ENCODE results near the gene AKR7A2. TPM values are rescaled to one million over a fixed set of nuclear protein-coding genes. Genes with fewer than 3 reads are reported as not detected.
"Not testable (repeated sequence)": the region's sequence is repeated elsewhere in the genome, so short reads cannot be mapped to it uniquely, and the experiment has no call there.

The AKR7A2 gene
- polyA plus RNA-seq, 2 donors: 9.4 to 52.6 TPM

- H3K36me3 ChIP-seq (ENCODE audit: control insufficient read depth in 2 of 2, insufficient read depth in 2 of 2, low read length in 1 of 2): peaks cover 3 to 13% of the 10 kb centered on the region in 2 donors
- peaks cover 0 to under 1% of the 10 kb centered on the region in 2 donors for H3K9me3 ChIP-seq (ENCODE audit: control insufficient read depth in 2 of 2, insufficient read depth in 1 of 2, low read depth in 1 of 2, low read length in 1 of 2)
- no peaks in the 10 kb centered on the region for H3K27me3 ChIP-seq (ENCODE audit: control insufficient read depth in 1 of 2, insufficient read depth in 2 of 2, low read length in 2 of 2)
- H3K4me1 ChIP-seq (ENCODE audit: control insufficient read depth in 2 of 2, insufficient read depth in 2 of 2, low read length in 1 of 2): peaks cover 4 to 28% of the 10 kb centered on the region in 2 donors
- 38 to 46% methylated on average over 13 of the region's 13 CpGs for WGBS, 2 donors
- peak overlapping the region; percentile 79 to 92 for H3K4me3 ChIP-seq (ENCODE audit: low read depth in 1 of 2, low read length in 2 of 2)
- peak overlapping the region in 1 of 2 donors; percentile 71 for H3K27ac ChIP-seq (ENCODE audit: low read depth in 2 of 2, low read length in 1 of 2)
These were observed 1.0 kb downstream of the AKR7A2 start for GRCh38 chr1:19310720-19311502.

GRCh38 chr1:19310061-19310460 is 1.9 kb downstream of the AKR7A2 start:
- no peak overlapping the region for H3K27ac ChIP-seq (ENCODE audit: low read depth in 2 of 2, low read length in 1 of 2)
- H3K27me3 ChIP-seq (ENCODE audit: control insufficient read depth in 1 of 2, insufficient read depth in 2 of 2, low read length in 2 of 2): no peaks in the 10 kb centered on the region
- H3K9me3 ChIP-seq (ENCODE audit: control insufficient read depth in 2 of 2, insufficient read depth in 1 of 2, low read depth in 1 of 2, low read length in 1 of 2): peaks cover 0 to 2% of the 10 kb centered on the region in 2 donors
- H3K36me3 ChIP-seq (ENCODE audit: control insufficient read depth in 2 of 2, insufficient read depth in 2 of 2, low read length in 1 of 2): peaks cover 3 to 11% of the 10 kb centered on the region in 2 donors
- WGBS, 2 donors: 74 to 87% methylated on average over 7 of the region's 7 CpGs
- peaks cover 4 to 24% of the 10 kb centered on the region in 2 donors for H3K4me1 ChIP-seq (ENCODE audit: control insufficient read depth in 2 of 2, insufficient read depth in 2 of 2, low read length in 1 of 2)
- no peak overlapping the region for H3K4me3 ChIP-seq (ENCODE audit: low read depth in 1 of 2, low read length in 2 of 2)

GRCh38 chr1:19309123-19309813 is 2.7 kb downstream of the AKR7A2 start:
- Histone ChIP-seq H3K4me3 (ENCODE audit: low read depth in 1 of 2, low read length in 2 of 2) (no peak overlapping the region), H3K27me3 (ENCODE audit: control insufficient read depth in 1 of 2, insufficient read depth in 2 of 2, low read length in 2 of 2) (no peaks in the 10 kb centered on the region), H3K27ac (ENCODE audit: low read depth in 2 of 2, low read length in 1 of 2) (peak overlapping the region in 1 of 2 donors; percentile 29), H3K4me1 (ENCODE audit: control insufficient read depth in 2 of 2, insufficient read depth in 2 of 2, low read length in 1 of 2) (peaks cover 4 to 23% of the 10 kb centered on the region in 2 donors), H3K9me3 (ENCODE audit: control insufficient read depth in 2 of 2, insufficient read depth in 1 of 2, low read depth in 1 of 2, low read length in 1 of 2) (peaks cover 0 to 2% of the 10 kb centered on the region in 2 donors), H3K36me3 (ENCODE audit: control insufficient read depth in 2 of 2, insufficient read depth in 2 of 2, low read length in 1 of 2) (peaks cover 3 to 15% of the 10 kb centered on the region in 2 donors)
- WGBS, 2 donors: 79 to 83% methylated on average over 6 of the region's 6 CpGs

GRCh38 chr1:19308509-19308907 is 3.4 kb downstream of the AKR7A2 start:
- Histone ChIP-seq H3K4me1 (ENCODE audit: control insufficient read depth in 2 of 2, insufficient read depth in 2 of 2, low read length in 1 of 2) (peaks cover 3 to 16% of the 10 kb centered on the region in 2 donors), H3K36me3 (ENCODE audit: control insufficient read depth in 2 of 2, insufficient read depth in 2 of 2, low read length in 1 of 2) (peaks cover 6 to 15% of the 10 kb centered on the region in 2 donors), H3K27me3 (ENCODE audit: control insufficient read depth in 1 of 2, insufficient read depth in 2 of 2, low read length in 2 of 2) (no peaks in the 10 kb centered on the region), H3K4me3 (ENCODE audit: low read depth in 1 of 2, low read length in 2 of 2) (no peak overlapping the region), H3K9me3 (ENCODE audit: control insufficient read depth in 2 of 2, insufficient read depth in 1 of 2, low read depth in 1 of 2, low read length in 1 of 2) (peaks cover 0 to 2% of the 10 kb centered on the region in 2 donors), H3K27ac (ENCODE audit: low read depth in 2 of 2, low read length in 1 of 2) (no peak overlapping the region)
- 97 to 98% methylated on average over 3 of the region's 3 CpGs for WGBS, 2 donors

DNA sequence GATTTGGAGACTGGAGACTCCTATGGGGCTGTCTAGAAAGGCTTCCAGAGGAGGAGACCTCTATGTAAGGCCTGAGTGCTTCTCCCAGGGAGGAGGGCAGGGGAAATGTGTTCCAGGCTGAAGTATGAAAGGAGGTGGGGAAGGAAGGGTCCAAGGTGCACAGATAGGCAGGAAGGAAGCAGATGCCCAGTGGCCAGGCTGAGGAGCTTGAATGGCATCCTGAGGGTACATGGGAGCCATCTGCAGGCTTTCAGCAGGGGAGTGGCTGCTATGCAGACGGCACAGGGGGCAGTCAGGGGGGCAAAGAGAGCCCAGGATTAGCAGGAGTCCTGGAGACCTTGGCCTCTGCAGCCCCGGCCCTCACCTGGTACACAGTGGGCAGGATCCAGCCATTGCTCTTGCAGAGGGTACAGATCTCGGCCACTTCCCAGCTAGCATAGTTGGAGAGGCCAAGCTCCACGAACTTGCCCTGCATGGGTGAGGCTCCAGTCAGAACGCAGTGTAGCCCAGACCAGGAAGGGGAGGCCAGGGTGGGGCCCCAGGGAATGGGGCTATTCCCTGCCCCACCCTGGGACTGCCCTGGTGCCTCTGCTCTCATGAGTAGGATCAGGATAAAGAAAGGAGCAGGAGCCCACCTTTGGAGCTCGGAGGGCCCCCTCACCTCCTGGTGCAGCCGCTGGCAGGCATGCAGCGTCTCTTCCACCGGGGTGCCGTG is 4.0 kb downstream of the AKR7A2 start:
- WGBS, 2 donors: 89 to 94% methylated on average over 10 of the region's 10 CpGs
- Histone ChIP-seq H3K27ac (ENCODE audit: low read depth in 2 of 2, low read length in 1 of 2) (no peak overlapping the region), H3K36me3 (ENCODE audit: control insufficient read depth in 2 of 2, insufficient read depth in 2 of 2, low read length in 1 of 2) (peaks cover 6 to 15% of the 10 kb centered on the region in 2 donors), H3K27me3 (ENCODE audit: control insufficient read depth in 1 of 2, insufficient read depth in 2 of 2, low read length in 2 of 2) (no peaks in the 10 kb centered on the region), H3K4me3 (ENCODE audit: low read depth in 1 of 2, low read length in 2 of 2) (no peak overlapping the region), H3K9me3 (ENCODE audit: control insufficient read depth in 2 of 2, insufficient read depth in 1 of 2, low read depth in 1 of 2, low read length in 1 of 2) (peaks cover 0 to 2% of the 10 kb centered on the region in 2 donors), H3K4me1 (ENCODE audit: control insufficient read depth in 2 of 2, insufficient read depth in 2 of 2, low read length in 1 of 2) (peaks cover 0 to 10% of the 10 kb centered on the region in 2 donors)

GRCh38 chr1:19306941-19307340 is 5.0 kb downstream of the AKR7A2 start:
- peaks cover 0 to 2% of the 10 kb centered on the region in 2 donors for H3K9me3 ChIP-seq (ENCODE audit: control insufficient read depth in 2 of 2, insufficient read depth in 1 of 2, low read depth in 1 of 2, low read length in 1 of 2)
- H3K4me3 ChIP-seq (ENCODE audit: low read depth in 1 of 2, low read length in 2 of 2): no peak overlapping the region
- no peak overlapping the region for H3K27ac ChIP-seq (ENCODE audit: low read depth in 2 of 2, low read length in 1 of 2)
- peaks cover 0 to 6% of the 10 kb centered on the region in 2 donors for H3K4me1 ChIP-seq (ENCODE audit: control insufficient read depth in 2 of 2, insufficient read depth in 2 of 2, low read length in 1 of 2)
- H3K27me3 ChIP-seq (ENCODE audit: control insufficient read depth in 1 of 2, insufficient read depth in 2 of 2, low read length in 2 of 2): no peaks in the 10 kb centered on the region
- 90 to 93% methylated on average over 6 of the region's 6 CpGs for WGBS, 2 donors
- H3K36me3 ChIP-seq (ENCODE audit: control insufficient read depth in 2 of 2, insufficient read depth in 2 of 2, low read length in 1 of 2): peaks cover 6 to 15% of the 10 kb centered on the region in 2 donors

- H3K36me3 ChIP-seq (ENCODE audit: control insufficient read depth in 2 of 2, insufficient read depth in 2 of 2, low read length in 1 of 2): peaks cover 6 to 15% of the 10 kb centered on the region in 2 donors
- peaks cover 0 to 2% of the 10 kb centered on the region in 2 donors for H3K9me3 ChIP-seq (ENCODE audit: control insufficient read depth in 2 of 2, insufficient read depth in 1 of 2, low read depth in 1 of 2, low read length in 1 of 2)
- no peak overlapping the region for H3K4me3 ChIP-seq (ENCODE audit: low read depth in 1 of 2, low read length in 2 of 2)
- no peaks in the 10 kb centered on the region for H3K27me3 ChIP-seq (ENCODE audit: control insufficient read depth in 1 of 2, insufficient read depth in 2 of 2, low read length in 2 of 2)
- WGBS, 2 donors: 87 to 96% methylated on average over 11 of the region's 11 CpGs
- H3K27ac ChIP-seq (ENCODE audit: low read depth in 2 of 2, low read length in 1 of 2): no peak overlapping the region
- peaks cover 0 to 6% of the 10 kb centered on the region in 2 donors for H3K4me1 ChIP-seq (ENCODE audit: control insufficient read depth in 2 of 2, insufficient read depth in 2 of 2, low read length in 1 of 2)
These were observed 6.1 kb downstream of the AKR7A2 start for GRCh38 chr1:19305880-19306279.

DNA sequence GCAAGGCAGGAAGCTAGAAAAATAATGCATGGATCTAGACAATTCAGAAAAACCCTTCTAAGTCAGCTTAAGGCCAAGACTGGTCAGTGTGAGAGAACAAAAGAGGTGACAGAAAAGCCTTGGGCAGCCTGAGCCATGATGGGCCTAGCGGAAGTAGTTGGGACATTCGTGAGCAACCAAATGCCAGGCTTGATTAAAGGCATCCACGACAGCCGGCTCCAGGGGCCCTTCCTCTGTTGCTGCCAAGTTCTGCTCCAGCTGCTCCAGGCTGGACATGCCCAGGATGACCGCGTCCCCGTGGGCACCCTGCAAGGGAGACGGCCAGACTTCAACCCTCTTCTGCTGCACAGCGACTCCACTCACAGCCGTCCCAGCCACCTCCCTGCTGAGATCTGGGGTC is 7.9 kb downstream of the AKR7A2 start:
- WGBS, 2 donors: 92 to 96% methylated on average over 9 to 10 of the region's 10 CpGs
- not testable (repeated sequence) for H3K4me1 ChIP-seq (ENCODE audit: control insufficient read depth in 2 of 2, insufficient read depth in 2 of 2, low read length in 1 of 2); H3K27ac ChIP-seq (ENCODE audit: low read depth in 2 of 2, low read length in 1 of 2); H3K27me3 ChIP-seq (ENCODE audit: control insufficient read depth in 1 of 2, insufficient read depth in 2 of 2, low read length in 2 of 2); H3K4me3 ChIP-seq (ENCODE audit: low read depth in 1 of 2, low read length in 2 of 2); H3K9me3 ChIP-seq (ENCODE audit: control insufficient read depth in 2 of 2, insufficient read depth in 1 of 2, low read depth in 1 of 2, low read length in 1 of 2)
- H3K36me3 ChIP-seq (ENCODE audit: control insufficient read depth in 2 of 2, insufficient read depth in 2 of 2, low read length in 1 of 2): peaks cover 6 to 15% of the 10 kb centered on the region in 2 donors

GRCh38 chr1:19300211-19300610 is 11.7 kb downstream of the AKR7A2 start:
- Histone ChIP-seq H3K27ac (ENCODE audit: low read depth in 2 of 2, low read length in 1 of 2) (no peak overlapping the region), H3K4me1 (ENCODE audit: control insufficient read depth in 2 of 2, insufficient read depth in 2 of 2, low read length in 1 of 2) (no peaks in the 10 kb centered on the region), H3K36me3 (ENCODE audit: control insufficient read depth in 2 of 2, insufficient read depth in 2 of 2, low read length in 1 of 2) (peaks cover 3% of the 10 kb centered on the region in 2 donors), H3K4me3 (ENCODE audit: low read depth in 1 of 2, low read length in 2 of 2) (no peak overlapping the region), H3K27me3 (ENCODE audit: control insufficient read depth in 1 of 2, insufficient read depth in 2 of 2, low read length in 2 of 2) (no peaks in the 10 kb centered on the region), H3K9me3 (ENCODE audit: control insufficient read depth in 2 of 2, insufficient read depth in 1 of 2, low read depth in 1 of 2, low read length in 1 of 2) (no peaks in the 10 kb centered on the region)
- WGBS, 2 donors: 90 to 92% methylated on average over 2 of the region's 2 CpGs

Measured in esophagus (tissue), 2 donors.